Neural progenitor cell (in vitro differentiated cells): ENCODE results near the gene GP1BA. TPM values are rescaled to one million over a fixed set of nuclear protein-coding genes. Genes with fewer than 3 reads are reported as not detected.

ENCODE experiments used
- DNase-seq: peaks from one replicate; pipeline ENCODE4 v3.0.0-alpha.2; 2016; ENCODE audit warnings: low spot score
- H2AFZ ChIP-seq: fragments of 200-600 bp; sonication (generic); replicated peaks from 2 replicates; pipeline ENCODE4 v1.6.1; 2016; ENCODE audit warnings: antibody characterized with exemption
- H3F3A ChIP-seq: fragments of 200-600 bp; sonication (generic); 2 replicates; pipeline ENCODE4 v1.6.1; 2016; ENCODE audit warnings: antibody characterized with exemption, low read depth
- H3K27ac ChIP-seq: fragments of 200-600 bp; sonication (generic); 2 replicates; pipeline ENCODE4 v1.5.1; 2016; ENCODE audit warnings: mild to moderate bottlenecking
- H3K27me3 ChIP-seq: fragments of 200-600 bp; sonication (generic); 2 replicates; pipeline ENCODE4 v1.6.1; 2016; ENCODE audit warnings: mild to moderate bottlenecking, moderate library complexity
- H3K36me3 ChIP-seq: fragments of 200-600 bp; sonication (generic); 2 replicates; pipeline ENCODE4 v1.5.1; 2016
- H3K4me1 ChIP-seq: fragments of 200-600 bp; sonication (generic); 2 replicates; pipeline ENCODE4 v1.6.1; 2016; ENCODE audit warnings: mixed run types
- H3K4me2 ChIP-seq: fragments of 200-600 bp; sonication (generic); 2 replicates; pipeline ENCODE4 v1.6.1; 2016
- H3K4me3 ChIP-seq: fragments of 200-600 bp; sonication (generic); 2 replicates; pipeline ENCODE4 v1.5.1; 2016
- H3K79me2 ChIP-seq: fragments of 200-600 bp; sonication (generic); 2 replicates; pipeline ENCODE4 v1.6.1; 2016; ENCODE audit warnings: low read depth
- H3K9ac ChIP-seq: fragments of 200-600 bp; sonication (generic); 2 replicates; pipeline ENCODE4 v1.6.1; 2016
- H3K9me3 ChIP-seq: fragments of 200-600 bp; sonication (generic); 2 replicates; pipeline ENCODE4 v1.5.1; 2016; ENCODE audit warnings: low read depth
- H4K20me1 ChIP-seq: fragments of 200-600 bp; sonication (generic); 2 replicates; pipeline ENCODE4 v1.6.1; 2016; ENCODE audit warnings: low read depth
- H3K27ac Mint-ChIP-seq: 3 replicates; pipeline ENCODE4 v1.8.0; 2021; ENCODE audit warnings: mixed read lengths
- H3K27me3 Mint-ChIP-seq: 2 replicates; pipeline ENCODE4 v1.8.0; 2022; ENCODE audit warnings: low read depth, mild to moderate bottlenecking, inconsistent platforms, moderate library complexity, mixed read lengths; ENCODE audit not compliant: insufficient read depth
- H3K36me3 Mint-ChIP-seq: 3 replicates; pipeline ENCODE4 v1.8.0; 2021; ENCODE audit warnings: mixed read lengths
- H3K4me1 Mint-ChIP-seq: 3 replicates; pipeline ENCODE4 v1.8.0; 2021; ENCODE audit warnings: mixed read lengths
- H3K4me3 Mint-ChIP-seq: 3 replicates; pipeline ENCODE4 v1.8.0; 2021; ENCODE audit warnings: mild to moderate bottlenecking, moderate library complexity, mixed read lengths
- H3K9me3 Mint-ChIP-seq: 3 replicates; pipeline ENCODE4 v1.8.0; 2020; ENCODE audit warnings: mixed read lengths
- EZH2 ChIP-seq: fragments of 200-600 bp; sonication (generic); IDR thresholded peaks from 2 replicates; pipeline ENCODE4 v1.6.1; 2017; ENCODE audit warnings: antibody characterized with exemption, mild to moderate bottlenecking, moderate library complexity
- EZH2phosphoT487 ChIP-seq: fragments of 200-600 bp; sonication (generic); IDR thresholded peaks from 2 replicates; pipeline ENCODE4 v1.6.1; 2017; ENCODE audit warnings: antibody characterized with exemption
- total RNA-seq: library from RNA; depleted of rRNA; stranded (reverse); fragments of >200 nt; gene quantifications from 2 replicates; pipeline ENCODE4 v1.2.3, GENCODE V29; 2015; ENCODE audit warnings: low replicate concordance
- TF ChIP-seq, protein P1 (sequence below): fragments of 200-600 bp; sonication (generic); IDR thresholded peaks from 2 replicates; pipeline ENCODE4 v1.5.1; 2017; ENCODE audit warnings: antibody characterized with exemption, mild to moderate bottlenecking

Gene GP1BA
- total RNA-seq, 1 donor from 2014 or later, result not detected

DNA sequence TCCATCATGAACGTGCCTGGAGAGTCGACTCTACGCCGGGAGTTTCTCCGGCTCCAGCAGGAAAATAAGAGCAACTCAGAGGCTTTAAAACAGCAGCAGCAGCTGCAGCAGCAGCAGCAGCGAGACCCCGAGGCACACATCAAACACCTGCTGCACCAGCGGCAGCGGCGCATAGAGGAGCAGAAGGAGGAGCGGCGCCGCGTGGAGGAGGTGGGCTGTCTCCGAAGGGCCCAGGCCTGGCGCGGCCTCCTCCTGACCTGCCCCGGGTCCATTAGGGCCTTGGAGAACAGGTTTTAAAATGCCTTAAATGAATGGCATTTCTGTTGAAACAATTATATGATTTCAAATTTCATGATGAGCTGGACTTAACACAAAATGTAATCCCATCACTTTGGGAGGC is 44.5 kb upstream of the GP1BA start:
- no peak overlapping the region for H3K4me3 ChIP-seq
- no peak overlapping the region for H2AFZ ChIP-seq
- Mint-ChIP-seq H3K36me3 (peaks cover 9% of the 10 kb centered on the region), H3K27ac (no peak overlapping the region), H3K4me1 (peaks cover 2% of the 10 kb centered on the region), H3K4me3 (no peak overlapping the region), H3K27me3 (no peaks in the 10 kb centered on the region), H3K9me3 (no peaks in the 10 kb centered on the region)
- no peak overlapping the region for H3K27ac ChIP-seq
- H3K27me3 ChIP-seq, result no peaks in the 10 kb centered on the region
- H3K36me3 ChIP-seq, result no peaks in the 10 kb centered on the region
- H3K9ac ChIP-seq, result no peak overlapping the region
- H3K4me1 ChIP-seq, result no peaks in the 10 kb centered on the region
- H3K9me3 ChIP-seq, result no peaks in the 10 kb centered on the region
- H3K4me2 ChIP-seq, result no peak overlapping the region
- H3F3A ChIP-seq, result peaks cover 4% of the 10 kb centered on the region
- no peak for DNase-seq
- no peaks in the 10 kb centered on the region for H3K79me2 ChIP-seq
- H4K20me1 ChIP-seq, result no peaks in the 10 kb centered on the region
- TF ChIP-seq, protein P1, sequence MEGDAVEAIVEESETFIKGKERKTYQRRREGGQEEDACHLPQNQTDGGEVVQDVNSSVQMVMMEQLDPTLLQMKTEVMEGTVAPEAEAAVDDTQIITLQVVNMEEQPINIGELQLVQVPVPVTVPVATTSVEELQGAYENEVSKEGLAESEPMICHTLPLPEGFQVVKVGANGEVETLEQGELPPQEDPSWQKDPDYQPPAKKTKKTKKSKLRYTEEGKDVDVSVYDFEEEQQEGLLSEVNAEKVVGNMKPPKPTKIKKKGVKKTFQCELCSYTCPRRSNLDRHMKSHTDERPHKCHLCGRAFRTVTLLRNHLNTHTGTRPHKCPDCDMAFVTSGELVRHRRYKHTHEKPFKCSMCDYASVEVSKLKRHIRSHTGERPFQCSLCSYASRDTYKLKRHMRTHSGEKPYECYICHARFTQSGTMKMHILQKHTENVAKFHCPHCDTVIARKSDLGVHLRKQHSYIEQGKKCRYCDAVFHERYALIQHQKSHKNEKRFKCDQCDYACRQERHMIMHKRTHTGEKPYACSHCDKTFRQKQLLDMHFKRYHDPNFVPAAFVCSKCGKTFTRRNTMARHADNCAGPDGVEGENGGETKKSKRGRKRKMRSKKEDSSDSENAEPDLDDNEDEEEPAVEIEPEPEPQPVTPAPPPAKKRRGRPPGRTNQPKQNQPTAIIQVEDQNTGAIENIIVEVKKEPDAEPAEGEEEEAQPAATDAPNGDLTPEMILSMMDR, result no peak
- TF ChIP-seq EZH2 (no peak), EZH2phosphoT487 (no peak)

DNA sequence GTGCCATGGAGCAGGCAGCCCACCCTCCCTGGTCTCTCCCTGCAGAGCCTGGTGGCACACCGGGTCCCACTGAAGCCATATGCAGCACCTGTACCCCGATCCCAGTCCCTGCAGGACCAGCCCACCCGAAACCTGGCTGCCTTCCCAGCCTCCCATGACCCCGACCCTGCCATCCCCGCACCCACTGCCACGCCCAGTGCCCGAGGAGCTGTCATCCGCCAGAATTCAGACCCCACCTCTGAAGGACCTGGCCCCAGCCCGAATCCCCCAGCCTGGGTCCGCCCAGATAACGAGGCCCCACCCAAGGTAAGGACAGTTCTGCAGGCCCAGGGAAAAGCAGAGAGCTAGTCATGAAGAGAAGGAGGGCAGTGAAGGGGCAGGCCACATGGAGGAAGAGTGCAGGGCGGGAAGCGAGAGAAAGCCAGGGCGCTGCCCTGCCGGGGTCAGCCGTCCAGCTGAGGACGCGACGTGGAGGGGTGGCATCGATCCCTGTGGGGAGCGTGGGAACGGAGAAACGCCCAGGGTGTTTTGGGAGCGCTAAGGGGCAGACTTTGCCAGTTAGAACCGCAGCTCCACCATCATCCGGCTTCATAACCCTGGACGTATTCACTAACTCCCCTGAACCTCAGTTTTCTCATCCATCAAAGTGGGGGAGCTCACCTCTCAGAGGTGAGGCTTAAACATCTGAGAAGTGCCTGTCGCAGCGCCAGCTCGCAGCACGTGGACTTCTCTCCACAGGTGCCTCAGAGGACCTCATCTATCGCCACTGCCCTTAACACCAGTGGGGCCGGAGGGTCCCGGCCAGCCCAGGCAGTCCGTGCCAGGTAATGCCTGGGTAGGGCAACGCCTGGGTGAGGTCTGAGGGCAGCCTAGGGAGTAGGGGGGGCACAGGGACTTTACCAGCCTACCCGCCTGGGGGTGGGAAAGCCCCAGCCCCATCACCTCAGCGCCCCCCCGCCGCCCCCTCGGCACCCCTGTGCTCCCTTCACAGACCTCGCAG is 40.4 kb upstream of the GP1BA start:
- no peak for DNase-seq
- no peak overlapping the region for H3K27ac Mint-ChIP-seq
- H3K9me3 Mint-ChIP-seq, result no peaks in the 10 kb centered on the region
- H3K9me3 ChIP-seq, result no peaks in the 10 kb centered on the region
- peaks cover 4% of the 10 kb centered on the region for H3F3A ChIP-seq
- TF ChIP-seq EZH2 (no peak), EZH2phosphoT487 (no peak)
- TF ChIP-seq, protein P1, result no peak
- H3K27me3 ChIP-seq, result no peaks in the 10 kb centered on the region
- H4K20me1 ChIP-seq, result no peaks in the 10 kb centered on the region
- H3K4me3 ChIP-seq, result no peak overlapping the region
- no peaks in the 10 kb centered on the region for H3K79me2 ChIP-seq
- H3K4me3 Mint-ChIP-seq, result no peak overlapping the region
- H3K4me2 ChIP-seq, result no peak overlapping the region
- H3K27me3 Mint-ChIP-seq, result no peaks in the 10 kb centered on the region
- H3K36me3 Mint-ChIP-seq, result peaks cover 7% of the 10 kb centered on the region
- no peaks in the 10 kb centered on the region for H3K4me1 ChIP-seq
- H3K9ac ChIP-seq, result no peak overlapping the region
- H3K27ac ChIP-seq, result no peak overlapping the region
- H2AFZ ChIP-seq, result no peak overlapping the region
- H3K4me1 Mint-ChIP-seq, result peaks cover 2% of the 10 kb centered on the region
- no peaks in the 10 kb centered on the region for H3K36me3 ChIP-seq

DNA sequence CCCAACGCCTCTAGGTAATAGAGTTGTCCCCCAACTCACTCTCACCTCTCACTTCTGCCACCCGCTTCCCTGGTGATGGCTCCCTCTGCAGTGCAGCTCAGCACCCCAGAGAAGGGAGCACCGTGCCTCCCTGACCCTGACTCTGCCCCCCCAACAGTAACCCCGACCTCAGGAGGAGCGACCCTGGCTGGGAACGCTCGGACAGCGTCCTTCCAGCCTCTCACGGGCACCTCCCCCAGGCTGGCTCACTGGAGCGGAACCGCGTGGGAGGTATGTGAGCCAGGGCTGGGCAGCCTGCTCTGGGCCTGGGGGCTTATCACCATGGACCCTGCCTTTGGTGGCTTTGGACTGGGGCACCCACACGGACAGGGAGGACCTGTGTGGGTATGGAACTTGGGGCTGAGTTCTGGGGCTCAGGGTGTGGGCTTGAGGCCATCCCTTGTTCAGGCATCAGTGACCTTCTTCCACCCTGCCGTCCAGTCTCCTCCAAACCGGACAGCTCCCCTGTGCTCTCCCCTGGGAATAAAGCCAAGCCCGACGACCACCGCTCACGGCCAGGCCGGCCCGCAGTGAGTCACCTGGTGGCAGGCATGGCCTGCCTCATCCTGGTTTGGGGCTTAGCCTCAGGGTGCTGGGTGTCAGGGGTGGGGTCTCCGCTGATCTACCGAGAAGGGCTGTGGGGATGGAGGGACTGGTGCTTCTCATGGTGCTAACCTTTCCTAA is 39.4 kb upstream of the GP1BA start:
- H3K4me1 ChIP-seq, result no peaks in the 10 kb centered on the region
- H3K36me3 ChIP-seq, result no peaks in the 10 kb centered on the region
- H3K4me3 Mint-ChIP-seq, result no peak overlapping the region
- peaks cover 2% of the 10 kb centered on the region for H3K4me1 Mint-ChIP-seq
- H3K9ac ChIP-seq, result no peak overlapping the region
- peaks cover 4% of the 10 kb centered on the region for H3F3A ChIP-seq
- no peak for DNase-seq
- no peaks in the 10 kb centered on the region for H3K79me2 ChIP-seq
- TF ChIP-seq, protein P1, result no peak
- TF ChIP-seq EZH2phosphoT487 (no peak), EZH2 (no peak)
- no peak overlapping the region for H3K27ac ChIP-seq
- no peaks in the 10 kb centered on the region for H3K27me3 Mint-ChIP-seq
- no peaks in the 10 kb centered on the region for H4K20me1 ChIP-seq
- H3K4me3 ChIP-seq, result no peak overlapping the region
- no peak overlapping the region for H3K4me2 ChIP-seq
- no peaks in the 10 kb centered on the region for H3K9me3 ChIP-seq
- no peak overlapping the region for H2AFZ ChIP-seq
- H3K27ac Mint-ChIP-seq, result peak overlapping the region; percentile 83
- no peaks in the 10 kb centered on the region for H3K27me3 ChIP-seq
- peaks cover 7% of the 10 kb centered on the region for H3K36me3 Mint-ChIP-seq
- no peaks in the 10 kb centered on the region for H3K9me3 Mint-ChIP-seq
